Measurements from ENCODE around the gene STXBP6.

Gene STXBP6

DNA sequence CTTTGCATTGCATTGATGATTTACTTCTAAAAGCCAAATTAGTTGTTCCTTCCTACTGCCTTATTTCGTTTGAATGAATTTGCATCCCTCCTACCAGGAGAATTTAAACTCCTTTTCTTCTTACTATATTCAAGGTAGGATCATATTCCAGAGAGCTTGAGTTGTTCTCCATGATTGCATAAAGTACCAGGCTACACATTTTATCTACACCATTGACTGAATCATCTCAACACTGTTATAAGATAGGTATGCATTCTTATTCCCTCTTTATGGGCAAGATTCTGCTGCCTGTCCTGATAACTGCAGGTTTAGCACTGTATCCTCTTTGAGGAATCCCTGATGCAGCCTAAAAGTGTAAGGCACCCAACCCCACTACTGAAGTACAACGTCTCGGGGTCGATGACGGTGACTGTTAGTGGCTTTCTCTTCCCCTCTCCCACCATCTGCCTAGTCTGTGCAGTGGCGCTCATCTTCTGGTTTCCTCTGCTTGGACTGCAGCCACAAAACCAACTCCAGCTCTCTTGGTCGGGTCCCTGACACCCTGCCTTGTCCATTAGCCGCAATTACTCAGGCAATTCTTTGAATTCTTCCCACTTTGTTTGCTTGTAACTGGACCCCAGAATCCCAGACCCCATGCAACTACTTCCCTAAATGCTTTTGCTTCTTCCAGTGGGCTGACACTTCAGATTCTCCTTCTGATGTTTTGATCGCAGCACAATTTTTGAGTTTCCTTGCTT, 44.4 kb upstream of the STXBP6 start:
- Histone ChIP-seq H3K4me3 (ENCODE audit: insufficient read depth, low read length, poor library complexity, severe bottlenecking) (no peak overlapping the region), H3K27me3 (ENCODE audit: low read length) (no peaks in the 10 kb centered on the region), H3K9me3 (ENCODE audit: insufficient read depth, low read length) (no peaks in the 10 kb centered on the region), H3K4me2 (ENCODE audit: low read depth, low read length, poor library complexity, severe bottlenecking) (no peak overlapping the region), H3K9me2 (replicated peaks; ENCODE audit: insufficient read depth, low read length) (no peaks in the 10 kb centered on the region), H3K36me3 (ENCODE audit: low read length) (no peaks in the 10 kb centered on the region), H3K27ac (ENCODE audit: low read depth, low read length) (no peak overlapping the region), H3K9ac (ENCODE audit: low read length) (no peak overlapping the region), H4K20me1 (ENCODE audit: low read depth, low read length) (no peaks in the 10 kb centered on the region), H3K79me2 (ENCODE audit: insufficient read depth, low read length) (no peaks in the 10 kb centered on the region), H3F3A (ENCODE audit: insufficient read depth) (no peaks in the 10 kb centered on the region), H2AFZ (ENCODE audit: low read depth, low read length, severe bottlenecking) (no peak overlapping the region)
- TF ChIP-seq EZH2phosphoT487 (conservative IDR thresholded peaks at IDR 0.05; ENCODE audit: low read length), result no peak
- TF ChIP-seq CTCF (IDR thresholded peaks at IDR 0.05; ENCODE audit: insufficient read depth, low read length, poor library complexity, severe bottlenecking), result no peak

GRCh38 chr14:25092258-25092740, 42.4 kb upstream of the STXBP6 start:
- Histone ChIP-seq H2AFZ (ENCODE audit: low read depth, low read length, severe bottlenecking) (no peak overlapping the region), H3F3A (ENCODE audit: insufficient read depth) (no peaks in the 10 kb centered on the region), H3K4me3 (ENCODE audit: insufficient read depth, low read length, poor library complexity, severe bottlenecking) (no peak overlapping the region), H3K27ac (ENCODE audit: low read depth, low read length) (no peak overlapping the region), H3K9me2 (replicated peaks; ENCODE audit: insufficient read depth, low read length) (no peaks in the 10 kb centered on the region), H3K27me3 (ENCODE audit: low read length) (no peaks in the 10 kb centered on the region), H3K9ac (ENCODE audit: low read length) (no peak overlapping the region), H3K4me2 (ENCODE audit: low read depth, low read length, poor library complexity, severe bottlenecking) (no peak overlapping the region), H3K36me3 (ENCODE audit: low read length) (no peaks in the 10 kb centered on the region), H3K79me2 (ENCODE audit: insufficient read depth, low read length) (no peaks in the 10 kb centered on the region), H3K9me3 (ENCODE audit: insufficient read depth, low read length) (no peaks in the 10 kb centered on the region), H4K20me1 (ENCODE audit: low read depth, low read length) (no peaks in the 10 kb centered on the region)
- TF ChIP-seq EZH2phosphoT487 (conservative IDR thresholded peaks at IDR 0.05; ENCODE audit: low read length), result no peak
- TF ChIP-seq CTCF (IDR thresholded peaks at IDR 0.05; ENCODE audit: insufficient read depth, low read length, poor library complexity, severe bottlenecking), result no peak

DNA sequence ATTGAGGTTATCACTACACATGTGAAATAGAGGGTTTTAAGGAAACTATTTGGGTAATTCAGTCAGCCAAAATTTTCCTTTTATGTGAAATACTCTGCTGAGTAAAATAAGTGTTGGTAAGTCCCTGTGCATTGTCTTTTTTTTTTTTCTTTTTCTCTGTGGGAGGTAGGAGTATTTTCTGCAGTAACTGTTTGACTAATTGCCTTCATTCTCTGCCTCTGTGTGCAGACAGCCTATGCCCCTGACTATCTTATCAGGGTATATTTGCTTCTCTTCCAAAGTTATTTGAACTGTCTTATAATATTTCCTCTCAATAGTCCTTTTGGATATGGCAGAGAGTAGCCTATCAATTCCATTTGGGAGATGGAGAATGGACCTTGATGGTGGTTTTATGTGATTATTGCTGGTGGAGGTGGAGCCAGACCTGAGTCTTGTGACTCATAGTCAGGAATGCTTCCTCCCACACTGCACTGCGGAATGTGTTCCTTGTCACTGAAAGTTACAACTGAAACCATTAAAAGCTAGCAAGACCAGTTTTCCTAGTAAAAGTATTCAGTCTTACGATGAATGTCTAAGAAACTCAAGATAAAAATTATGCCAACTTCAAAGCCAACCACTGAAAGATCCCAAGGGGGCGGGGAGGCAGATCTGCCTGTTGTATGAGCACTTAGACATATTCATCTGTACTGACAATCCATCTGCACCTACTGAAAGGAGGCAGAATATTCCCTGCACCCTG, 40.9 kb upstream of the STXBP6 start:
- no peaks in the 10 kb centered on the region for H3K27me3 ChIP-seq (ENCODE audit: low read length)
- no peaks in the 10 kb centered on the region for H3K9me2 ChIP-seq (replicated peaks; ENCODE audit: insufficient read depth, low read length)
- no peaks in the 10 kb centered on the region for H3K79me2 ChIP-seq (ENCODE audit: insufficient read depth, low read length)
- H3K4me2 ChIP-seq (ENCODE audit: low read depth, low read length, poor library complexity, severe bottlenecking), result no peak overlapping the region
- no peak overlapping the region for H3K4me3 ChIP-seq (ENCODE audit: insufficient read depth, low read length, poor library complexity, severe bottlenecking)
- no peak for TF ChIP-seq EZH2phosphoT487 (conservative IDR thresholded peaks at IDR 0.05; ENCODE audit: low read length)
- no peak overlapping the region for H2AFZ ChIP-seq (ENCODE audit: low read depth, low read length, severe bottlenecking)
- H3K36me3 ChIP-seq (ENCODE audit: low read length), result no peaks in the 10 kb centered on the region
- H4K20me1 ChIP-seq (ENCODE audit: low read depth, low read length), result no peaks in the 10 kb centered on the region
- no peak overlapping the region for H3K9ac ChIP-seq (ENCODE audit: low read length)
- H3K27ac ChIP-seq (ENCODE audit: low read depth, low read length), result no peak overlapping the region
- no peaks in the 10 kb centered on the region for H3K9me3 ChIP-seq (ENCODE audit: insufficient read depth, low read length)
- no peaks in the 10 kb centered on the region for H3F3A ChIP-seq (ENCODE audit: insufficient read depth)

DNA sequence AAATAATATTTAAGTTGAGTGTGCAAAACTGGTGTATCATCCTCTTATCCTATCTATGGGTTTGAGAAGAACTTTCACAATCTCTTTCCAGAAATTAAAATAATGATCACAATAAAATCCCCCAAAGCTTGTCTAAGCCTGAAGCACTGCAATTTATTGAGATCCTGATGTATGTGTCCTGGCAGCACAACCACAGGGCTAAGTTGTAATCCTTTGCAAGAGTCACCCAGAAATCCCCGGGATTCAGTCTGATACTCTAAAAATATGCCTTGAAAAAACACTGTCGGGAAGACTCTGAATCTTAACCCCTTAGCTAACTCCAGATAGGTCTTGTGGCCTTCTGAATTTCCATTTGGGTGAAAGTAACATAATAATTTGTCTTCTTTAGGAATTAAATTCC, 40.3 kb upstream of the STXBP6 start:
- Histone ChIP-seq H4K20me1 (ENCODE audit: low read depth, low read length) (no peaks in the 10 kb centered on the region), H2AFZ (ENCODE audit: low read depth, low read length, severe bottlenecking) (no peak overlapping the region), H3F3A (ENCODE audit: insufficient read depth) (no peaks in the 10 kb centered on the region), H3K9me2 (replicated peaks; ENCODE audit: insufficient read depth, low read length) (no peaks in the 10 kb centered on the region), H3K79me2 (ENCODE audit: insufficient read depth, low read length) (no peaks in the 10 kb centered on the region), H3K27me3 (ENCODE audit: low read length) (no peaks in the 10 kb centered on the region), H3K27ac (ENCODE audit: low read depth, low read length) (no peak overlapping the region), H3K9me3 (ENCODE audit: insufficient read depth, low read length) (no peaks in the 10 kb centered on the region), H3K4me2 (ENCODE audit: low read depth, low read length, poor library complexity, severe bottlenecking) (no peak overlapping the region), H3K4me3 (ENCODE audit: insufficient read depth, low read length, poor library complexity, severe bottlenecking) (no peak overlapping the region), H3K9ac (ENCODE audit: low read length) (no peak overlapping the region), H3K36me3 (ENCODE audit: low read length) (no peaks in the 10 kb centered on the region)
- TF ChIP-seq CTCF (IDR thresholded peaks at IDR 0.05; ENCODE audit: insufficient read depth, low read length, poor library complexity, severe bottlenecking), result no peak
- TF ChIP-seq EZH2phosphoT487 (conservative IDR thresholded peaks at IDR 0.05; ENCODE audit: low read length), result no peak

All from SU-DHL-6 (cell line).